Tibial artery (tissue), 4 donors: ENCODE data around the gene IL1RAPL2.

Source experiments
- DNase-seq, 2 donors: peaks; one replicate each; pipeline ENCODE4 v3.0.0-alpha.2; 2019
- H3K27ac ChIP-seq, 2 donors: fragments of 200-600 bp; sonication (generic) in 1 of 2; 1 replicate in 1 of 2; 2 replicates in 1 of 2; pipeline ENCODE4 v1.5.1; 2018 to 2019; ENCODE audit warnings: mild to moderate bottlenecking in 1 of 2
- H3K27me3 ChIP-seq, 2 donors: fragments of 200-600 bp; sonication (generic) in 1 of 2; one replicate each; pipeline versions ENCODE4 v1.5.1 to v1.6.0; 2016 to 2019
- H3K36me3 ChIP-seq, 3 donors: fragments of 200-600 bp; sonication (generic) in 2 of 3; one replicate each; pipeline ENCODE4 v1.5.1; 2016 to 2019; ENCODE audit warnings: mild to moderate bottlenecking in 2 of 3
- H3K4me1 ChIP-seq, 4 donors: fragments of 200-600 bp; sonication (generic) in 2 of 4; 1 replicate in 3 of 4; 2 replicates in 1 of 4; pipeline ENCODE4 v1.5.1; 2016 to 2019
- H3K4me3 ChIP-seq, 2 donors: fragments of 200-600 bp; sonication (generic) in 1 of 2; 1 replicate in 1 of 2; 2 replicates in 1 of 2; pipeline ENCODE4 v1.5.1; 2018 to 2019; ENCODE audit warnings: mild to moderate bottlenecking in 2 of 2
- H3K9me3 ChIP-seq, 3 donors: fragments of 200-600 bp; sonication (generic) in 1 of 3; one replicate each; pipeline ENCODE4 v1.5.1; 2016 to 2019
- intact Hi-C: fragments of 100-400 bp; cut with DNase I; formaldehyde crosslinking; loops from one replicate; pipeline ENCODE4 v1.15.0; 2023; ENCODE audit warnings: low total_unique reads
- TF ChIP-seq, protein P1 (sequence below), 2 experiments: fragments of 200-600 bp in 1 of 2; fragments of 450-650 bp in 1 of 2; IDR thresholded peaks; one replicate each; pipeline ENCODE4 v1.5.1; 2017 to 2019; ENCODE audit warnings: antibody characterized with exemption in 2 of 2, mild to moderate bottlenecking in 1 of 2, moderate library complexity in 1 of 2

Gene IL1RAPL2

DNA sequence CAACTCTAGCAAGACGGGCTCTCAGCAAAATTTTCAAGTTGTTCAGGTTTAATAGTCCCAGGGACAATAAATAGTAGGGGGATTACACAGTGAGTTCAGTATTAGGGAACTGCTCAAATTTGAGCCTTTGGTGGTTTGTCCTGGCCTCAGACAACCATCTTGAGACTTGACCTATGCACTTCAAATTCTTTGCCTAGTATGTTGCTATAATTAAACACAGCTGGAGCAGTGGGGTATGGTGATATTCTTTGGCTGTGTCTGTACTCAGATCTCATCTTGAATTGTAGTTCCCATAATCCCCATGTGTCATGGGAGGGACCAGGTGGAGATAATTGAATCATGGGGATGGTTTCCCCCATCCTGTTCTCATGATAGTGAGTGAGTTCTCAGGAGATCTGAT lies 697.8 kb downstream of the IL1RAPL2 start:
- Histone ChIP-seq H3K9me3 (no peaks in the 10 kb centered on the region), H3K27me3 (no peaks in the 10 kb centered on the region), H3K36me3 (no peaks in the 10 kb centered on the region), H3K27ac (no peak overlapping the region), H3K4me1 (no peaks in the 10 kb centered on the region), H3K4me3 (no peak overlapping the region)
- DNase-seq = no peak
- intact Hi-C loops = no loop called here
- TF ChIP-seq, protein P1, sequence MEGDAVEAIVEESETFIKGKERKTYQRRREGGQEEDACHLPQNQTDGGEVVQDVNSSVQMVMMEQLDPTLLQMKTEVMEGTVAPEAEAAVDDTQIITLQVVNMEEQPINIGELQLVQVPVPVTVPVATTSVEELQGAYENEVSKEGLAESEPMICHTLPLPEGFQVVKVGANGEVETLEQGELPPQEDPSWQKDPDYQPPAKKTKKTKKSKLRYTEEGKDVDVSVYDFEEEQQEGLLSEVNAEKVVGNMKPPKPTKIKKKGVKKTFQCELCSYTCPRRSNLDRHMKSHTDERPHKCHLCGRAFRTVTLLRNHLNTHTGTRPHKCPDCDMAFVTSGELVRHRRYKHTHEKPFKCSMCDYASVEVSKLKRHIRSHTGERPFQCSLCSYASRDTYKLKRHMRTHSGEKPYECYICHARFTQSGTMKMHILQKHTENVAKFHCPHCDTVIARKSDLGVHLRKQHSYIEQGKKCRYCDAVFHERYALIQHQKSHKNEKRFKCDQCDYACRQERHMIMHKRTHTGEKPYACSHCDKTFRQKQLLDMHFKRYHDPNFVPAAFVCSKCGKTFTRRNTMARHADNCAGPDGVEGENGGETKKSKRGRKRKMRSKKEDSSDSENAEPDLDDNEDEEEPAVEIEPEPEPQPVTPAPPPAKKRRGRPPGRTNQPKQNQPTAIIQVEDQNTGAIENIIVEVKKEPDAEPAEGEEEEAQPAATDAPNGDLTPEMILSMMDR (IDR thresholded peaks at IDR 0.05) = no peak

DNA sequence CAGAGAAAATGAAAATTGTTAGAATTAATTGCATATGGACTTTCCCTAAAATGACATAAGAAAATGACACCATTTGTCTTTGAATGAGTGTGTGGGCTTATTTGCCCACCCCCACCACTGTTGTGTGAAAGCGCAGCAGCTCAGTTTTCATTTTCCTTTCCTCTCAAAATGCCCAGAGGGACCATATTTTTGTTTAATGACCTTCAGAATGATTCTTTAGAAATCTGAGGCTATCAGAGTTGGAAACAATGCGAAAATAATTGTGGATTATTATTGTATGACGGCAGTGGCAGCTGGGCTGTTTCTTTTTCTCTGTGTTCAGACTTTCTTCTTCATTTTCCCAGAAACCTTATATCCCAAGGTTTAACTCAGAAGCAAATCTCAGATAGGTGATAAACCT lies 699.1 kb downstream of the IL1RAPL2 start:
- no peak overlapping the region for H3K27ac ChIP-seq
- no peaks in the 10 kb centered on the region for H3K36me3 ChIP-seq
- TF ChIP-seq, protein P1 (IDR thresholded peaks at IDR 0.05) = no peak
- H3K4me1 ChIP-seq = no peaks in the 10 kb centered on the region
- intact Hi-C loops = no loop called here
- H3K9me3 ChIP-seq = no peaks in the 10 kb centered on the region
- DNase-seq = no peak
- H3K27me3 ChIP-seq = no peaks in the 10 kb centered on the region
- H3K4me3 ChIP-seq = no peak overlapping the region

DNA sequence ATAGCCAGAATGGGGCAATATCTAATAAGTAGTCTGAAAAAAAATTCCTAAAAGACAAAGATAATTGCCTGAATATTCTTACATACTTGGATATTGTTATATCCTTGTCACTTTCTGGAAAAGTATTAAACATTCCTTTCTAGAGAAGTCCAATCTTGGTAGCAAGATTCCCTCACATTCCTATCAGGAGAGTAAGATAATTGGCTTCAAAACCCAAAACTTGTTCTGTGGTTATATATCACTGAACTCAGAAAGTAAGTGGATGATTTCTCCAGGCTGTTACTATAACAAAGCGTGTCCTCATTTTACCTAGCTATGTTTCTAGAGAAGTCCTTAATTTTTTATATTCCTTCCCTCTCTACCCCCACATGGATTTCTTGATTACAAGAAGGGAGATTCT lies 700.5 kb downstream of the IL1RAPL2 start:
- H3K4me1 ChIP-seq = no peaks in the 10 kb centered on the region
- no peaks in the 10 kb centered on the region for H3K9me3 ChIP-seq
- TF ChIP-seq, protein P1 (IDR thresholded peaks at IDR 0.05) = no peak
- no peak for DNase-seq
- no peak overlapping the region for H3K4me3 ChIP-seq
- intact Hi-C loops = no loop called here
- H3K27ac ChIP-seq = no peak overlapping the region
- no peaks in the 10 kb centered on the region for H3K27me3 ChIP-seq
- H3K36me3 ChIP-seq = no peaks in the 10 kb centered on the region

DNA sequence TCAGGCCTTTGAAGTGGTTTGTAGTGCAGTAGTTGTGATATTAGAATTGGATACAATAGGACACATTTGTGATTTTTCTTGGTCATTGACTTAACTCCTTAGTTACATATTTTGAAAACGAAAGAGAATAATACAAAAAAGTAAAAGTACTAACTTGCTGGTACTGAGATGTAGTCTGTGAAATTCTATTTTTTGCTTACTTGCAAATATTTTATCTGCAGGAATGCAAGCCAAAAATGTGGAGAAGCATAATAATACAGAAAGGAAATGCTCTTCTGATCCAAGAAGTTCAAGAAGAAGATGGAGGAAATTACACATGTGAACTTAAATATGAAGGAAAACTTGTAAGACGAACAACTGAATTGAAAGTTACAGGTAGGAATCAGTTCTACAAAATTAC lies 701.2 kb downstream of the IL1RAPL2 start:
- intact Hi-C loops = no loop called here
- TF ChIP-seq, protein P1 (IDR thresholded peaks at IDR 0.05) = no peak

DNA sequence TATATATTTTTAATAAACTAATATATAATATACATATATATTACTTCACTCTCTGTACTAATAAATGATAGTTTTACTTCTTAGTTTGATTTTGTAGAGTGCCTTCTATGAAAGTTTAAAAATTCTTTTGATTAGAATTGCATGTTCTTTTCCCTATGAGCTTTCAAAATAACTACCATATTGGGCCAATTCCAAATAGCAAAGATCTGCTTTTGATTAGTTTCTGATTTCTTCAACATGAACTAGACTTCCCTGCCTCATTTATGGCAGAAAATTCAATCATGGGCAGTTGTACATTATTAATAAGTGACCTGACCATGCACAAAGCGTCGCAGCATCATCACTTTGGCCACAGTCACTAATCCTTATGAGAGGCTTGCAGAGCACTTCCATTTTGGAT lies 703.4 kb downstream of the IL1RAPL2 start:
- H3K27ac ChIP-seq = no peak overlapping the region
- intact Hi-C loops = no loop called here
- H3K36me3 ChIP-seq = no peaks in the 10 kb centered on the region
- H3K9me3 ChIP-seq = no peaks in the 10 kb centered on the region
- H3K4me3 ChIP-seq = no peak overlapping the region
- TF ChIP-seq, protein P1 (IDR thresholded peaks at IDR 0.05) = no peak
- H3K4me1 ChIP-seq = no peaks in the 10 kb centered on the region
- no peaks in the 10 kb centered on the region for H3K27me3 ChIP-seq
- DNase-seq = no peak

More for the DNA sequence above, 701.2 kb downstream of the IL1RAPL2 start:
- H3K4me3 ChIP-seq = no peak overlapping the region
- H3K4me1 ChIP-seq = no peaks in the 10 kb centered on the region
- no peak overlapping the region for H3K27ac ChIP-seq
- no peaks in the 10 kb centered on the region for H3K36me3 ChIP-seq
- H3K9me3 ChIP-seq = no peaks in the 10 kb centered on the region
- DNase-seq = no peak
- no peaks in the 10 kb centered on the region for H3K27me3 ChIP-seq

DNA sequence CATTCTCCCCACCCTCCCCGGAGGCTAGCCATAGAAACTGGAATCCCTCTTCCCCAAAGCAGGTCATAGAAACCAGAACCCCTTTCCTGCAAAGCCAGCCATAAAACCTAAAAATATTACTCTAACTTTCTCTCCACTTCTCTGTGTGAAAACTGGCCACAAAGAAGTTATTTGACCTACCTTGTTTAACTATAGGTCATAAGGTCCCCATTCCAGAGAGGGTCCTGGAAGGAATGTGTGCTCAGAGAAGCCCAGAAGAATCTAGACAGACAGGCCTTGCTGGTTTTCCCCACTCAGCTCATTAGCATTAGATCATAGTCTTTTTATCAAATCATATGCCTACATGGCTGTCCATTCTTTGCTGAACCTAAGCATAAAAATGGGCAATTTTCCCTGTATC lies 707.3 kb downstream of the IL1RAPL2 start:
- Histone ChIP-seq H3K4me3 (no peak overlapping the region), H3K36me3 (no peaks in the 10 kb centered on the region), H3K4me1 (no peaks in the 10 kb centered on the region), H3K27me3 (no peaks in the 10 kb centered on the region), H3K27ac (no peak overlapping the region), H3K9me3 (no peaks in the 10 kb centered on the region)
- intact Hi-C loops = no loop called here
- DNase-seq = no peak
- TF ChIP-seq, protein P1 (IDR thresholded peaks at IDR 0.05) = no peak
